HFFc6 (cell line): ENCODE measurements around the gene XPNPEP2. TPM values are rescaled to one million over a fixed set of nuclear protein-coding genes. Genes with fewer than 3 reads are reported as not detected.

Source experiments
- DNase-seq: peaks from one replicate; pipeline ENCODE4 v3.0.0-alpha.2; 2018
- H3K27ac Mint-ChIP-seq: 2 replicates; pipeline ENCODE4 v1.8.0; 2020; ENCODE audit warnings: mild to moderate bottlenecking, mixed read lengths
- H3K27me3 Mint-ChIP-seq: 2 replicates; pipeline ENCODE4 v1.8.0; 2021; ENCODE audit warnings: mild to moderate bottlenecking, moderate library complexity, mixed read lengths; ENCODE audit not compliant: insufficient read depth
- H3K36me3 Mint-ChIP-seq: 2 replicates; pipeline ENCODE4 v1.8.0; 2021; ENCODE audit warnings: low read depth, mixed read lengths
- H3K4me1 Mint-ChIP-seq: 2 replicates; pipeline ENCODE4 v1.8.0; 2020; ENCODE audit warnings: low read depth, mixed read lengths
- H3K4me3 Mint-ChIP-seq: 2 replicates; pipeline ENCODE4 v1.8.0; 2020; ENCODE audit warnings: mild to moderate bottlenecking, moderate library complexity, mixed read lengths
- H3K9me3 Mint-ChIP-seq: 2 replicates; pipeline ENCODE4 v1.8.0; 2020; ENCODE audit warnings: mild to moderate bottlenecking, mixed read lengths
- total RNA-seq, 6 experiments: library from RNA; stranded (reverse); fragmentation: NEBNext Ultra II Directional; extraction: Animal tissue kit (Norgen Biotek cat#: 25700); gene quantifications; 2 replicates in 1 of 6; 3 replicates in 5 of 6; pipeline ENCODE4 v1.2.3, GENCODE V29; 2021
- TF ChIP-seq, protein P1 (sequence below): fragments of 200-600 bp; sonication (generic); IDR thresholded peaks from 2 replicates; pipeline ENCODE4 v1.5.0; 2021; ENCODE audit warnings: antibody characterized with exemption, mild to moderate bottlenecking

Gene XPNPEP2
- total RNA-seq, 6 experiments from 2014 or later, result not detected

DNA sequence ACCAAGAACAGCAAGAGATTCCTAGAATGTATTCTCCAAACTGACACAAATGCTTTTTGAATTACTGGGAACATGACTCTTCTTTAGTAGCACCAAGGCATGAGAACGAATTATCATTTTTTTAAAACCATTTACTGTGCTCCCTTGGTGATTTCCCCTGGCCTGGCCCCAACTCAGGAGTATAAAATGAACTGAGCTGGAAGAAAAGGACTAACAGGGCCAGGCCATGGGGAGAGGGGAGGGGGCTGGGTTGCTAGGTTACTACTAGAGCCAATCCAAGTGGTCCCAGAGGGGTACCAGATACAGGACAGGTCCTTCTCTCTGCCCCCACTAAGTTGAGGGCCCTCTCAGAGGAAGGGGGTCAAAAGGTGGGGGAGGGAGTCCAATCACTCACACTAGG is 64.1 kb downstream of the XPNPEP2 start:
- TF ChIP-seq, protein P1, sequence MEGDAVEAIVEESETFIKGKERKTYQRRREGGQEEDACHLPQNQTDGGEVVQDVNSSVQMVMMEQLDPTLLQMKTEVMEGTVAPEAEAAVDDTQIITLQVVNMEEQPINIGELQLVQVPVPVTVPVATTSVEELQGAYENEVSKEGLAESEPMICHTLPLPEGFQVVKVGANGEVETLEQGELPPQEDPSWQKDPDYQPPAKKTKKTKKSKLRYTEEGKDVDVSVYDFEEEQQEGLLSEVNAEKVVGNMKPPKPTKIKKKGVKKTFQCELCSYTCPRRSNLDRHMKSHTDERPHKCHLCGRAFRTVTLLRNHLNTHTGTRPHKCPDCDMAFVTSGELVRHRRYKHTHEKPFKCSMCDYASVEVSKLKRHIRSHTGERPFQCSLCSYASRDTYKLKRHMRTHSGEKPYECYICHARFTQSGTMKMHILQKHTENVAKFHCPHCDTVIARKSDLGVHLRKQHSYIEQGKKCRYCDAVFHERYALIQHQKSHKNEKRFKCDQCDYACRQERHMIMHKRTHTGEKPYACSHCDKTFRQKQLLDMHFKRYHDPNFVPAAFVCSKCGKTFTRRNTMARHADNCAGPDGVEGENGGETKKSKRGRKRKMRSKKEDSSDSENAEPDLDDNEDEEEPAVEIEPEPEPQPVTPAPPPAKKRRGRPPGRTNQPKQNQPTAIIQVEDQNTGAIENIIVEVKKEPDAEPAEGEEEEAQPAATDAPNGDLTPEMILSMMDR, result no peak
- no peak overlapping the region for H3K4me3 Mint-ChIP-seq
- H3K9me3 Mint-ChIP-seq, result no peaks in the 10 kb centered on the region
- no peak overlapping the region; the same call in 1 of the 2 replicates for H3K27ac Mint-ChIP-seq
- no peaks in the 10 kb centered on the region; the same call in 1 of the 2 replicates for H3K36me3 Mint-ChIP-seq
- H3K4me1 Mint-ChIP-seq, result no peaks in the 10 kb centered on the region
- no peak for DNase-seq
- H3K27me3 Mint-ChIP-seq, result no peaks in the 10 kb centered on the region; the same call in 1 of the 2 replicates

DNA sequence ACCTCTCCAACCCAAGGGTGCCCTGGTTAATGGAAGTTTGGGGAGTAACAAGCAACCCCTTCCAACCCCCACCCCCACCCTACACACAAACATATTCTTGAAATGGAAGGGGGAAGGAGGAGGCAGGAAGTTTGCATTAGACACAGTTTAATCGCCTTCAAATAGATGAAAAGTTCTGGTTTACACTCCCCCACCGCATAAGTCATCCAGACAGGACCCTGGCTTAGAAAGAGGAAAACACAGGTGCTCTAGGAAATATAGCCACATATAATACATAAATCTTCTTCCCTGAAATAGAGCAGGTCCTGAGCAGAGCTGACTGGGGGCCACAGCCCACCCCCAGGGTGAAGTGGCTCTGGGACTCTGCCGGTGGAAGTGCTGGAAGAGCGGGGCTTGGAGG is 66.0 kb downstream of the XPNPEP2 start:
- Mint-ChIP-seq H3K9me3 (no peaks in the 10 kb centered on the region), H3K27me3 (no peaks in the 10 kb centered on the region), H3K4me3 (no peak overlapping the region), H3K27ac (no peak overlapping the region), H3K4me1 (peaks cover 14% of the 10 kb centered on the region), H3K36me3 (peaks cover 5% of the 10 kb centered on the region)
- DNase-seq, result no peak
- TF ChIP-seq, protein P1, result no peak

DNA sequence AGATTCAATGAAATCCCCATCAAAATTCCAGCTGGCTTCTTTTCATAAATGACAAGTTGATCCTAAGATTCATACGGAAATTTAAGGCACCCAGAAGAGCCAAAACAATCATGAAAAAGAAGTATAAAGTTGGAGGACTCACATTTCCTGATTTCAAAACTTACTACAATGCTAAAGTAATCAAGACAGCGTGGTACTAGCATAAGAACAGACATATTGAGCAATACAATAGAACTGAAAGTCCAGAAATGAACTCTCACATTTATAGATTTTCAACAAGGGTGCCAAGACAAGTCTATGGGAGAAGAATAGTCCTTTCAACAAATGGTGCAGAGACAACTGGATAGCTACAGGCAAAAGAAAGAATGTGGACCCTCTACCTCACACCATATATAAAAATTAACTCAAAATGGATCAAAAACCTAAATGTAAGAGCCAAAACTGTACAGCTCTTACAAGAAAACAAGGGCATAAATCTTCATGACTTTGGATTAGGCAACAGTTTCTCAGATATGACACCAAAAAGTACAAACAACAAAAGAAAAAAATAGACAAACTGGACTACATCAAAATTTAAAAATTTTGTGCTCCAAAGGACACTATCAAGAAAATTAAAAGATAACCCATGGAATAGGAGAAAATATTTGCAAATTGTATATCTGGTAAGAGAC is 69.5 kb downstream of the XPNPEP2 start:
- Mint-ChIP-seq H3K4me1 (peaks cover 14% of the 10 kb centered on the region), H3K9me3 (no peaks in the 10 kb centered on the region), H3K27ac (no peak overlapping the region), H3K4me3 (no peak overlapping the region), H3K27me3 (no peaks in the 10 kb centered on the region), H3K36me3 (peaks cover 9% of the 10 kb centered on the region)
- no peak for DNase-seq
- TF ChIP-seq, protein P1, result no peak

DNA sequence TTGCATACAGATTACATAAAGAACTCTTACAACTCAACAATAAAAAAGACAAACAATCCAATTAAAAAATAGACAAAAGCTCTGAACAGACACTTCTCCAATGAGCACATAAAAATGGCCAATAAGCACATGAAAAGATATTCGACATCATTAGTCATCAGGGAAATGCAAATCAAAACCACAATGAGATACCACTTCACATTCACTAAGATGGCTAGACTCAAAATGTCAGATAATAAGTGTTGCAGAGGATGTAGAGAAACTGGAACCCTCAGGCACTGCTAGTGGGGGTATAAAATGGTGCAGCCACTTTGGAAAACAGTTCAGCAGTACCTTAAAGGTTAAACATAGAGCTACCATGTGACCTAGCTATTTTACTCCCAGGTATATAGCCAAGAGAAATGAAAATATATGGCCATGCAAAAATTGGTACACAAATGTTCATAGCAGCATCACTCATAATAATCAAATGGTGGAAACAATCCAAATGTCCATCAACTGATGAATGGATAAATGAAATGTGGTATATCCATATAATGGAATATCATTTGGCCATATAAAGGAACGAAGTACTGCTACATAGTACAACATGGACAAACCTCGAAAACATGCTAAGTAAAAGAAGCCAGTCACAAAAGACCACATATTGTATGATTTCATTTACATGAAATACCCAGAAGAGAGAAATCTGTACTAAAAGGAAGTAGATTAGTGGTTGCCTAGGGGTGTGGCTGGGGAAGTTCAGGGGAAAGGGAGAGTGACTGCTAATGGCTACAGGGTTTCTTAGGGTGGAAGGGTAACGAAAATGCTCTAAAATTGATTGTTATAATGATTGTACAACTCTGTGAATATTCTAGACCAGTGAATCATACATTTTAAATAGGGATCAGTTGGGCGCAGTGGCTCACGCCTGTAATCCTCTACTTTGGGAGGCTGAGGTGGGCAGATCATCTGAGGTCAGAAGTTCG is 70.3 kb downstream of the XPNPEP2 start:
- TF ChIP-seq, protein P1, result no peak
- Mint-ChIP-seq H3K36me3 (peaks cover 9% of the 10 kb centered on the region), H3K4me1 (peaks cover 14% of the 10 kb centered on the region), H3K9me3 (no peaks in the 10 kb centered on the region), H3K27ac (no peak overlapping the region), H3K27me3 (no peaks in the 10 kb centered on the region; the same call in 1 of the 2 replicates), H3K4me3 (no peak overlapping the region)
- DNase-seq, result no peak

DNA sequence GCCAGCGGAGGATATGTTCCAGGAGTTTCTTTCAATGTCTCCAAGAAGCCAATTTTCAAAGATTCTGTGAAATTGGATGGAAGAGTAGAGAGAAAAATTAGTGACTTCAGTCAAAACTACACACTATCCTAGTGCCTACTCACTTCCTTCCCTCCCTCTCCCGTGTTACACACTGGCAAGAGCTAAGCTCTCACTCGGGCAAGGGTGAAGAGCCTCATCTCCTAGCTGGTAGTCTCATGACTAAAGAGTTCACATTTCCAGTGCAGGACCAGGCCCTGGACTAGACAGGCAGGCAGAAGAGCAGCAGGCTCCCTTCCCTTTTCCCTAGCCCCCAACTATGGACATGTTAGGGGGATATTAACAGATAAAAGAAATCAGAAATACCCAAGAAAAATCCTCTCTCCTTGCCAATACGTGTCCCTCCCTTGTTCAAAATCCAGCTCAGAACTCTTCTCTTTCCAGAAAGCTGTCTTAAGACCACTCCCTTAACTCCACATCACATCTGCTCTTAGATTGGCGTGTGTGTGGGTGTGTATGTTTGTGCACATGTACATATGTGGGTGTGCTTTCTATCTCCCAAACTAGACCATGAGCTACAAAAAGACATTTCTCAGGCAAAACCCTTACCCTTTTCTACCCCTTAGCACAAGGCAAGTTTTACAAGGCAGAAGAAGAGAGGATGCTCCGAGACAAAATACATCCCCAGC is 75.0 kb downstream of the XPNPEP2 start:
- Mint-ChIP-seq H3K36me3 (peaks cover 9% of the 10 kb centered on the region), H3K27ac (no peak overlapping the region), H3K4me1 (peaks cover 7% of the 10 kb centered on the region), H3K4me3 (no peak overlapping the region), H3K27me3 (no peaks in the 10 kb centered on the region; the same call in 1 of the 2 replicates), H3K9me3 (no peaks in the 10 kb centered on the region)
- no peak for DNase-seq
- TF ChIP-seq, protein P1, result no peak
